NCI-H524 (cell line): ENCODE measurements around the gene PRICKLE1.

ENCODE experiments used
- DNase-seq, 2 experiments: peaks; one replicate each; lab custom pipeline; 2025; lab: John Stamatoyannopoulos, UW

The PRICKLE1 gene

DNA sequence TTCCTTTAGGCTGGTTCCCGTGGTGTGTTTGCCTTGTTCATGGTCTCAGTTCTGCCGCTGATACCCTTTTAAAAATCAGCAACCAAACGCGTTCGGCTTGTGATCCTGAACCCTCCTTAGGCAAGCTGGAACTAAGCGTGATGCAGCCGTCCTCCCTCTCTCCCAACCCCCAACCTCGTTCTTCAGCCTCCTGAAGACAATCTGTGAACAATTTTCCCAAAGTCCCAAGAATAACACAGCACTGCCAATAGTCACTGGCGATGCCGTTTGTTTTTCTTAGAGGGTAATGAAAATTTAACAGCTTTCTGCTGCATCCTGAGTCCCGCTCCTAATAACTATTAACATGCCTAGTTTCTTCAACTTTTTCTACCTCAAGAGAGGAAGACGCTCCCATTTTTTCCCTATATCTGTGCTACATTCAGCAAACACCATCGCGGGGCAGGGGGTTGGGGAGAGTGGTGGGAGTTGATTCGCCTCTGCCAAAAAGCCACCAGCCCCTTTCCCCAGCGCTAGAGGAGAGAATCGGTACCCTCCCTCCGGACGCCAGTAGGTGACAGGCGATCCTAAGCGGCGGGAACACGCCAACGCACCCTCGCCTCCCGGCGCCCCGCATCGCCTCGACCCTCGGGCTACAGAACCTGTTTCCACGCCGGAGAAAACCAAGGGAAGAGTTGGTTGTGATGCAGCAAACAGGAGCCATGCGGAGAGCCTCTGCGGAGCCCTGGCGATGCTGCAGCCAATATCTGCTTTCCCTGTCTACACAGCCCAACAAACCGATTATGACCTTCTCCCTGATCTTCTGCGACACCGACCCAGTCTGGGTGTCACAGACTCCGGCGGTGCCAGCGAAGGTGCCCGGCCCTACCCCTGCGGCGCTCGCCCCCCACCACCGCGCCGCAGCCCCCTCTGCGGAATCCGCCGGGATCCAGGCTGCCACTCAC is 752 bp downstream of the PRICKLE1 start:
- peak; percentile 33 to 66 for DNase-seq

DNA sequence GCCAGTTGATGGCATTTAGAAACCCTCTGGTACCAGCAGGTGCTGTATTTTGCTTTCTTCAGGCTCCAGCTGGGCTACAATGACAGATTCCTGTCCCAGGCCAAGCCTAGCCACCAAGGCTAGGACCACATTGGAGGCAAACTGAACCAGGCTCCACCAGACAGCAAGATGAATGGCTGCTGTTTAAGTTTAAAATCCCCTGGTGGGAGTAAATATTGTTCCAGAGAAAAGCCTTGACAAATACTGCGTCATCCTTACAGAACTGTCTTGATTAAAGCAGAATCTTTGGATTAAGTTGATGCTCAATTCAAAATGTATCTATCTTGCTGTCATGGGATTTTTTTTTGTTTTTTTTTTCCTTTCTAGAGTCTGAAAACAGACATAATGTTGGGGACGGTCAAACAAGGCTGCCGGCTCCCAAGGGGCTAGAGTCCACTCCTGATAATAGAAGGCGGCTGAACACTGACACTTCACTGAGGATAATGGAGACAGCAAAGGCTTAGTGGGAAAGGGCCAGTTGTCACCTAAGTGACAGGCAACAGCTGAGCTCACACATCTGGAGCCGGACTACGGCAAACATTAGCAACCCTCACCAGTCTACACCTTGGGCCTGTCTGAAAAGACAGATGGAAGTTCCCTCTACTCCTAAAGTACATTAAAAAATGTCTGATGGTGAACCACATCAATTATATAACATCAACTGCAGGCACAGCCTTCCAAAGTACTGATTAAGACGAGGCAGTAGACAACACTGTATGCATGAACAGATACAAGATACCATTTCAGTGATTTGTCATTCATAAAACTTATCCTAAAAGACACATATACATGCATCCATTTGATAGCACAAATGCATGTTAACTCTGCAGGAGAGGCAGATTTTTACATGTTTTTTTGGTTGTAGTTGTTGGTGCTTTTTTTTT is 1.7 kb downstream of the PRICKLE1 start:
- peak; percentile 26 to 67 for DNase-seq

DNA sequence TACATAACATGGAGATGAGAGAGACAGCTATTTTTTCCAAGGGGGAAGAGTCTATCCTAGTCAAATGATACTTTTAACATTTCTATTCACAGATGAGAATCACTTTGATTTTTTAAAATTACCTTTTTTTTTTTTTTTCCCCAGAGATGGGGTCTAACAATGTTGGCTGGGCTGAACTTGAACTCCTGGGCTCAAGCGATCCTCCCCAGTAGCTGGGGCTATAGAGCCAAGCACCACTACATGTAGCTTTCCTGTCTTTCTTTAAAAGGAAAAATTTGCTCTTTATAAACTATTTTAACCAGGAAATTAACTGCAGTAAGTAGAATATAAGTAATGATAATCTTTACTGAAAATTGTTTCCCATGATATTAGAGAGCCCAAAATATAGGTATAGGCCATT is 3.3 kb downstream of the PRICKLE1 start:
- no peak for DNase-seq

DNA sequence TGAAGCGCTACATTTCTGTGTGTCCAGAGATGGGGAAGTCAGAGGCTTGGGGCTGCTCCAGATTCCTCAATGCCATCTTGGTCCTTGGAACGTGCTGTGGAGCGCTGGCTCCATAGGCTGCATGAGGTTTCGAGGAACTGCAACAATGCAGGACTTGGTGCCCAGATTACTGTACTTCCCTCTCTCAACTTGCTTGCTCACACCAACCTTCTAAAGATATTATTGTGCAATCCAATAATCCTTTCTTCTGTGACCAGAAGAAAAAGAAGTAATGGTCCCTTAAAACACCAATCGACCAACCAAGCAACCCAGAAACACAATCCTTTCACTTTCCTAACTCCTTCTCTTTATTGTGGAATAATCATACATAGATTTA is 3.7 kb downstream of the PRICKLE1 start:
- no peak for DNase-seq

DNA sequence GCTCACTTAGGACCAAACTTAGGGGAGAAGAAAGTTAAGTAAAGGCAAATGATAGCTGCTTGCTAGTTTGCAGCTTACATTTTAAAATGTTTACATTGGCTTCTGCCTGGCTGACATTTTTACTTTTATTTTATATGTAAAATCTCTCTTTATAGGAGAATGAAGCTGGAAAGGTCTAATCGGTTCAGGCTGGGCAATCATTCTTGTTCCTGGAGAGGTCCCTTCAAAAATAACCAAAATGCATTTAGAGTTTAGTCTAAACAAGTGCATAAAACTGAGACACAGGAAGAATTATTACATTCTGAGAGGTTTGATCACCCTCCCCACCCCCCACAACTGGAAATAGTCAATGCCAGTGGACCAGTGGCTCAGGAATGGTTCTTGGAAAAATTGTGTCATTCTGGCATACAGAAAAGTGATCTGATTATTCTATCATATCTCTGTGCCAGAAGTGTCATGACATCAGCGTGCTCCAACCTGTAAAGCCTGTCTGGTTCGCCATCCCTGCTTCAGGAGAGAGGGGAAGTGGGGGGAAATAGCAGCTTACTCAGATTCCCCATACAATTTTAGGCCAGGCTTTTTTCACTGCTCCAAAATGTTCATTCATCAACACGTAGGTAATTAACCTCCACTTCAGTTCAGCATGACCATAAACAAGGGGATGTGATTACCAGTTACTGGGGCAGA is 4.2 kb downstream of the PRICKLE1 start:
- DNase-seq: no peak

DNA sequence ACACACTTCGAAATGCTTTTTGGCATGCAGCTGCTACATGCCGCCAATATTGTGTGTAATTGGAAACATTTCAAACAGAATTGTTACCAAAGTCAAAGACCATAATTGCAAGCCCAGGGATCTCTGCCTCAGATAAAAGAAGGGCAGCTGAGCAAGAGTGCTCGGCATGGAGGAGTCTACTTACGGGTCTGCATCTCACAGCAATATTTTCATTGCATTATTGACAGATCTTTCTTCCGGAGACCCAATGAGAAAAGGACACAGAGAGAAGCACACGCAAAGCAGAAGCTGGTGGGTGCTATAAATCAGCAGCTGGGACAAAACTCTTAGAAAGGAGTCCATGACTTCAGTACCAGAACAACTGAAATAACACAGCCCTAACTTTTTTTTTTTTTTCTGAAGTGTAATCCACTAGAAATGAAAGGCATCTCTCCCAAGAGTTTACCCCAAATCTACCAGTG is 4.9 kb downstream of the PRICKLE1 start:
- no peak for DNase-seq

DNA sequence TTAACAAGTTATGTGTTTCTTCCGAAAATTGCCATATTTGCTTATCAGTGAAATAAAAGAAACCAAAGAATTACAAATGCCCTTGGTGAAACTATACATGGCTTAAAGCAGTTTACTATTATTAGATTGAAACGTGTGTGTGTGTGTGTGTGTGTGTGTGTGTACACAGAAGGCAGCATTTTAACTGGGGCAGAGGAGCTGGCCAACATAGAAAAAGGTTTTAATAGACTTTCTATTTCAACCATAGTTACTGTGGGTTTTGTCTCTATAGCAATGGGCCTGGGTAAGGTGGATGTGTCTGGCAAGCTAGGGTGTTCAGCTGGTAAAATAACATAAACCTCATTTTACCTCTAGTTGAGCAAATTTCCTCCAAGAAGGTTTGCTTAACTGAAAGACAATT is 6.5 kb downstream of the PRICKLE1 start:
- DNase-seq: no peak

DNA sequence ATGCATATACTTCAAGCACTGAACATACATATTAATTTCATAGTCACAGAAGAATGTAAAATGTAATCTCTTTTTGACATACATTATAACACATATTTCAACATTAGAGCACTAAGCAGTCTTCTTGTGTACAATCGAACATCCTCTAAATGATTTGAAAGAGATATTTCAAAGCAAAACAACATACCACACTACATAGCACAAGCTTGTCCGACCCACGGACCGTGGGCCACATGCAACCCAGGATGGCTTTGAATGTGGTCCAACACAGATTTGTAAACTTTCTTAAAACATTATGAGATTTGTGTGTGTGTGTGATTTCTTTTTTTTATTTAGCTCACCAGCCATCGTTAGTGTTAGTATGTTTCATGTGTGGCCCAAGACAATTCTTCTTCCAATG is 7.0 kb downstream of the PRICKLE1 start:
- no peak for DNase-seq

DNA sequence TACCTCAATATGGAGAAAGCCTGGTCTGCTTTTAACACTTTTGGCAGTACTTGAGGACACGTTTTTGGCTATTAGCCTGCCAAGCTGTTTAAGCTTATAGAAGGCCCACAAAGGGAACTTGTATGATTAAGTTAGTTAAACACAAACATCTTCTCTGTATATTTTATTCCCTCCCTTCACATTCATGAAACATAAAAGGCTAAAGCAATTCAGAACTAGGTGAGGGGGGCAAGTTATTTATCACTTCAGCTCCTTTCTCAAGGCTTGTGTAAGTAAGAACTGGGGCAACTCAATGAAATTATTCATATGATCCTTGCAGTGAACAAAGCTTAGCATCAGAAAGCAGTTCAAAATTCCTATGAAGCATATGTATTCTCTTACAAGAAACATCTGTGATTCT is 7.5 kb downstream of the PRICKLE1 start:
- no peak for DNase-seq

DNA sequence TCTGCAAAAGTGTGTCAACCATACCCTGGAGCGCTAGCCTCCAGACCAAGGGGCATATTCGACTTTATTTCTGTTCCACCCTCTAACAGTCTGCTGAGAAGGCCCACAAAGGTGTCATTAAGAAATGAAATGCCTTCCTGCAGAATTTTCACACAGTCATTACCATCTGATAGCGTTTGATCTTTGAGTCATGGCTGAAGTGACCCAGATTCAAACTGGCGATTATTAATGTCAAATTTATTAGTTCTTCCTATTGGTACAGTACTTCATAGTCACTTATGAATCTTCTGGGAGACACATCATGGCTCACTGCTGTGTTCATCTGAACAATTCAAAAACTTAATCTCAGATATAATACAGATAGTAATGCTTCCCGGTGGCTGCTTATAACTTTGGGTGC is 13.2 kb downstream of the PRICKLE1 start:
- DNase-seq: no peak

DNA sequence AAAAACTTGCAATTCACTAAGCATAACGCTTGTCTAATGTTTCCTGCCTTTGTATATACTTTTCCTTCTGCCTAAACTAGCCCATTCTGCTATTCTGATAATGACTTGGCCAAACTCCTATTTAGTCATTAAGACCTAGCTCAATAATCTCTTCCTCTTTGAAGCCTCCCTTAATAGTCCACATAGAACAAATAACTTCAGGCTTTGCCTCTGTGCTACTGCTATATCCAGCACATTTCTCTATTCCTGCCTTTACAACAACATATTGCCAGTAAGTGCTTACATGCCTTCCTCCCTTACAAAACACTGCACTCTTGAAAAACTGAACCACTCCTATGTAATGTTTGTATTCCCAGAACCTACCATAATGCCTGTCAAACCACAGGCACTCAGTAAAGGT is 13.8 kb downstream of the PRICKLE1 start:
- no peak for DNase-seq

DNA sequence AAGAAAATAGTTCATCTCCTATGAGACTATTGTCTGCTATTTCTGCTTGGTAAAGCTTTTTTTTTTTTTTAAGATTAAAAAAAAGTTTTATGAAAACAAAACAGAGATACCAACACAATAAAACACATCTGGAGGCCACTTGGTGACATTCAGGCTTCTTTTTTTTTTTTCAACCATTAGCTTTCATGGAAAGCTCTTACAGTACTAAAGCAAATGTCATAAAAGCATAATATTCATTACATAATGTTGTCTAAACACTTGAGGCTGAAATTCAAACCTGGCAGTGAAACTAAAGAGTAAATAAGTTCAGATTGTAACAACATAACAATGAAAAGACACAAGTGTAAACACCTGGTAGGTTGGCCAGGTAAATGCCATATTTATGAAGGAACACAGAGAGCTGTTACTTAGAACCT is 14.7 kb downstream of the PRICKLE1 start:
- DNase-seq: no peak

DNA sequence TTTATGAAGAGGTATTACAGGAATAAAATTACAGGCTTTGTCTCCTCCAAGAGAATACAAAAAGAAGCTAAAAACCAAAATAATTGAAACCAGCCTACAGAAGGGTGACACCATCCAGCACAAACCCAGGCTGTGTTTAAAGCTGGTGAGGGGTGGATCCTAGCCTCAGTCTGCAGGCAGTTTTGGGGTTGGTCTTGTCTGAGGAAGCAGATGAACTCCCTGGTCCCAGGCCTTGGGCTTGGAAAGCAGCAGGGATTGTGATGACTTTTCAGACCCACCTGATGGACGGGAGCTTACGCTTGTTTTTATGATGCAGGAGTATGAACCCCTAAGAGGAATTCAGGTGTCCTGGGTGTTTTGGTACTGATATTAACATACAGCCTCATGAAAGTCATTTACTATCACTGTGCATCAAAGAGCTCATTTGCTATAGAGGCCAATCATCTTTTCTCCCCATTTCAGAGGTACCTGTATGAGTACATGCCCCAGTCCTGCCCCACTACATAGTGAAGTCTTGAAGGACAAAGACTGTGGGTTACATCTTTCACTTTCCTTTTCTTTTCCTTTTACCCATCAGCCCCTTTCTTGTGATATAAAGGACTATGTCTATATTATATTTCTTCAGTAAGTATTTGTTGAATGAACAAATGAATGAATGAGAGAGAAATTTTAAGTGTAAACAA is 18.1 kb downstream of the PRICKLE1 start:
- no peak for DNase-seq

DNA sequence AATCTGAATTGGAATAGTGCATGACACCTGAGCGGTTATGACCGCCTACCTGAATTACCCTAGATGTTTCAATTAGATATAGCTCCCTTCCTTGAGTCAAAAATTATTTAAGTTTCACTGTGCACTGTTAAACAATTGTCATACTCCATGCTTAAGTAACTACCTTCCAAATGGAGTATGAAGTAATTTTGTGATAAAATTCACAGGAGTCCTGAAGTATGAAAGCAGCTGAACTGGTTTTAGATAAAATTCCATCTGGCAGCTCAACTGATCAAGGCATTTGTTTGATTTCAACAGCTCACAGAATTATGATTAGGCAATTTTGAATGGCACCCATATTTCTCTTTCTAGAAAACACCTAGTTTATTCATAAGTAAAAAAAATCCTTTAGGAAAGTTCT is 19.5 kb downstream of the PRICKLE1 start:
- no peak for DNase-seq

DNA sequence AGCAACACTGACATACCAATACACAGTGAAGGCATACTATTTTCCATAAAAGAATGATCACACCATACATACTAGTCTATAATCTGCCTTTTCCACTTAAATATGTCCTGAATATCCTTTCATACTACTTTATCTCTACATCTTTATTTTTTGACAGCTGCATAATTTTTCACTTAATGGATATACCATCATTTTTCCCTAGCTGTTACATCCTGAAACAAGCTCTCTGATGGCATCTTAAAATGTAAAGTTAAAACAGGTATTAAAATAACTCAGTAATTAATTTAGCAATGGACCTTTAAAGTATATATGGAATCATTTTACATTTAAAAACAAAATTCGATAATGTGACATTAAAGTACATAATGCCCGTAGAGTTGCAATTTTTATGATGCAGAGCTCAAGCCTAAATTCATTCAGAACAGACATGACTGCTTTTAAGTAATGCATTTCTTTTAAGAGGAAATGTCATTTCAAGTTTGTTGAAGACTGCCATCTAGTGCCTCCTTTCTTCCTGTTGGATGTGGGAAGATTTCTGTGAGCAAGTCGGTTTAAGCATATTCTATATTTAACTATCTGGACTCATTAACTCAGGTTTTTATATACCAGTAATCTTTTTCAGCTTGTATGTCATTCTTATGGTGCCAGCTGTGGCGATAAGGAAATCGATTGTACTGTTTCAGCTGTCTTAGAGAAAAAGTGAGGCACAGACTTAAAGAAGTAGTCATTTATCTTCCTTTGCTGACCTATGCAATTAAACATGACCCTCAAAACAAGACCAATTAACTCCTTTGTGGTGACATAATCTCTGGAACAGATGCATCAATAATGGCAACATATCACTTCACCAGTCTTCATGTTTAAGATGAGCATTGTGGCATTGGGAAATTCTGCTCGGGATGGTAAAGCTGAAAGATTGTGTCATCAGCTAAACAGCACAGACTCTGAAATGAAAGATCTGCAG is 20.3 kb downstream of the PRICKLE1 start:
- DNase-seq: peak; percentile 61 to 69

DNA sequence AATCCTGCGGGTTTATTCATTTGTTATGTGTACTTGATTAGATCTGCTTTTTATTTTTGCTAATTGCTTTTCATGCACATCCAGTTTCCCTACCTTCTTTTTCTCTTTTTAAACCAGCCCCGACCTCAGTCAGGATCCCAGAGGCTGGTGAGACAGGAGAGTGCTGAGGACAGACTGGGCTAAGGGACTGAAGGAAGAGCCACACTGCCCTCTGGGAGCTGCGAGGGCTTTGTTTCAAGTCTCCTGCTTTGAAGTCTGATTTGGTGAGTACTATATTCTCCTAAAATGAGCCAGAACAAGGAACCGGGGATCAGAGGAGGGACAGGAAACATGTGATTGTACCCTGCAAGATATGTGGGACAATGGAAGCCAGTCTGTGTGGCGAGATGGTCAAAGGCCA is 23.9 kb downstream of the PRICKLE1 start:
- no peak for DNase-seq

DNA sequence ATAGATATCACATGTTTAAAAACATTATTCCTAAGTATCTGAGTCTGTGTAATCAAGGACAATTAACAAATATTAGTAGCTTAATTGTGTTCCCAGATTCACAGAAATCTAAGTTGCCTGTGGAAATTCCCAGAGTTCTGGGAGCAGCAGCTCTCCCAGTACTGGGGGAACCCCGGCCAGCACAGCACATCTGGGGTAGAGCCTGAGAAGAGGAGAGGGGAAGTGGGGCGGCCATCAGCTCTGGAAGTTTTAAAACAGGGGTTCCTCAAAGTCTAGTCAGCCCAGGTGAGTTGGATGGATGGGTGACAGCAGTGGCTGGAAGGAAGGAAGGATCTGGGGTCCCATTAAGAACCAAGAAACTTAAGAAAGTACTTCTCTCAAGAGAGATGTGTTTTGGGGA is 24.6 kb downstream of the PRICKLE1 start:
- DNase-seq: no peak

DNA sequence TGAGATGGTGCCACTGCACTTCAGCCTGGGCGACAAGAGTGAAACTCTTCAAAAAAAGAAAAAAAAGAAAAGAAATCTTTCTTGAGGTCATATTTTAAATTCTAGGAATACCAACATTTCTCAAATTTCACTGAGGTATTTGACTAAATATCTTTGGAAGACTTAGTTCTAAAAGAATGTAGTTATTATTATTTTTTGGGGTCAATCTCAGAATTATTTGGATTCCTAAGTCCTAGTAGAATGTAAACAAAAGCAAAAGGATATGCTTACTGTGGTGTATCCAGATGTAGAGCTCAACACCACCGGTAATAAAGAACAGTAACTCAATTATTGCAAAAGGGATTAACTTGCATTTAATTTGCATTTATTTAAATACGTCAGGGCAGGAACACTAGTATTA is 25.0 kb downstream of the PRICKLE1 start:
- DNase-seq: no peak

DNA sequence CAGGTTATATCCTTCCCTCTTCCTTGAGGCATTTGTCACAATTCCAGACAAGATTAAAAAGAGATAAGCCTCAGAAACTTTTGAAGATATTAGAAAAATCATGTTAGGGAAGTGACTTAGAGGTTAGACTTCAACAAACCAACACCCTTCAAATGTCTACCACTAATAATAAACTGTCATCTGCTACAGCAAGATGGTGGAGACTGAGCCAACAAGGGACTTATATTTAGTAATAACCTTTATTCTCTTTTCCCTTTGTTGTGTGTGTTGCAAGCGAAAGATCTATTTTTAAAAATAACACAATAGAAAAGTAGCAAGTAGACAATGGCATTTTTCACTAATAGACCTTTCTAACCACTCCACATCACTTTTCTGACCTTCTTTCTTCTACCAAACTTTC is 28.6 kb downstream of the PRICKLE1 start:
- DNase-seq: no peak

DNA sequence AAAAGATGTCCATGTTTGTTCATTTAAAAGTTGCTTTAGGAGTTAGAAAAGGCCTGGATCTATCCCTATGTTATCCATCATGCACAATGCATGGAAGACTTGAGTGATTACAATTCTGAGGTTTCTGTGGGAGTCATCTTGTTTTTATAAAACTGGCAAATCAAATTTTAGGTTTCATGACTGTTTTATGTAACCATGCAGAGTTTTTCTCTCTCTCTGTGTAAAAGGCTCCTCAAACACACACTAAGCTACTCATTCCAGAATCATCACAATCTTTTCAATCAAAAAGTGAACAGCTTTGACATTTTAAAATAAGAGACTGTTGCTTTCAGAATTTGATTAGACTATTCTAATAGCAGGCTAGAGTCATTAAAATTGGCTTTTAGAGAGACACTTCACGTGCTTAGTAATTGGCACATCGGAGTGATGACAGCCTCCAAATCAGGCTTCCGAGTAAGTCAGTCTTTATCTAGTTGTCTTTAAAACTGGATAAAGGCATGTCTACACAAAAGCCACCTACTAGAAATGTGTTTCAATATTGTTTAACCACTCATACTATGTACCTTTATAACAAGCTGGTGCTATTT is 31.9 kb downstream of the PRICKLE1 start:
- DNase-seq: peak in 1 of 2 experiments; percentile 16
